HepG2 (cell line): ENCODE data around the gene SASS6.

Source experiments
- ATF3 ChIP-seq: sonication (generic); formaldehyde crosslinking; IDR thresholded peaks from 2 replicates; pipeline ENCODE4 v1.4.0; 2020; ENCODE audit warnings: missing genetic modification reagents
- CERS6 ChIP-seq: sonication (generic); formaldehyde crosslinking; IDR thresholded peaks from 2 replicates; pipeline ENCODE4 v1.5.0; 2020; ENCODE audit warnings: missing genetic modification reagents
- CREB1 ChIP-seq, 2 experiments: fragments of 450-650 bp in 1 of 2; IDR thresholded peaks; 2 replicates each; pipeline ENCODE4 v1.6.1; 2016 to 2017; ENCODE audit warnings: control low read depth in 1 of 2, mild to moderate bottlenecking in 1 of 2, missing compliant biosample characterization in 1 of 2, missing genetic modification characterization in 1 of 2
- CTCF ChIP-seq: sonication (generic); formaldehyde crosslinking; IDR thresholded peaks from 2 replicates; pipeline ENCODE4 v1.5.0; 2020; ENCODE audit warnings: mild to moderate bottlenecking, missing genetic modification reagents, moderate library complexity
- IRF9 ChIP-seq: sonication (generic); formaldehyde crosslinking; IDR thresholded peaks from 2 replicates; pipeline ENCODE4 v1.8.0; 2022; ENCODE audit warnings: missing genetic modification reagents, mild to moderate bottlenecking, borderline replicate concordance
- KDM4B ChIP-seq: sonication (generic); formaldehyde crosslinking; IDR thresholded peaks from 2 replicates; pipeline ENCODE4 v1.4.0; 2020; ENCODE audit warnings: missing genetic modification reagents
- RAD51 ChIP-seq: fragments of 450-650 bp; IDR thresholded peaks from 2 replicates; pipeline ENCODE4 v1.6.1; 2016; ENCODE audit warnings: borderline replicate concordance
- SRF ChIP-seq: IDR thresholded peaks from 2 replicates; pipeline ENCODE4 v1.6.1; 2011; ENCODE audit warnings: mild to moderate bottlenecking, low read depth, low read length, moderate library complexity
- U2AF2 ChIP-seq: fragments of 200-400 bp; formaldehyde crosslinking; IDR thresholded peaks from 2 replicates; pipeline ENCODE4 v1.6.1; 2017; ENCODE audit warnings: low read depth, mild to moderate bottlenecking, low read length
- YY1 ChIP-seq: IDR thresholded peaks from 2 replicates; pipeline ENCODE4 v1.6.1; 2011; ENCODE audit warnings: low read length, low read depth, moderate library complexity, mild to moderate bottlenecking; ENCODE audit not compliant: insufficient read depth, insufficient replicate concordance
- ZBTB20 ChIP-seq: sonication (generic); formaldehyde crosslinking; IDR thresholded peaks from 2 replicates; pipeline ENCODE4 v1.8.1; 2023; ENCODE audit warnings: missing genetic modification reagents, low read depth, mild to moderate bottlenecking, borderline replicate concordance
- ZNF407 ChIP-seq: sonication (generic); formaldehyde crosslinking; IDR thresholded peaks from one replicate; pipeline ENCODE4 v1.5.1; 2020; ENCODE audit warnings: mild to moderate bottlenecking, missing genetic modification reagents; ENCODE audit errors: not compliant biosample characterization
- TF ChIP-seq, protein P1 (sequence below): sonication (generic); formaldehyde crosslinking; IDR thresholded peaks from 2 replicates; pipeline ENCODE4 v1.8.1; 2022; ENCODE audit warnings: low read depth, mild to moderate bottlenecking, missing genetic modification reagents

DNA sequence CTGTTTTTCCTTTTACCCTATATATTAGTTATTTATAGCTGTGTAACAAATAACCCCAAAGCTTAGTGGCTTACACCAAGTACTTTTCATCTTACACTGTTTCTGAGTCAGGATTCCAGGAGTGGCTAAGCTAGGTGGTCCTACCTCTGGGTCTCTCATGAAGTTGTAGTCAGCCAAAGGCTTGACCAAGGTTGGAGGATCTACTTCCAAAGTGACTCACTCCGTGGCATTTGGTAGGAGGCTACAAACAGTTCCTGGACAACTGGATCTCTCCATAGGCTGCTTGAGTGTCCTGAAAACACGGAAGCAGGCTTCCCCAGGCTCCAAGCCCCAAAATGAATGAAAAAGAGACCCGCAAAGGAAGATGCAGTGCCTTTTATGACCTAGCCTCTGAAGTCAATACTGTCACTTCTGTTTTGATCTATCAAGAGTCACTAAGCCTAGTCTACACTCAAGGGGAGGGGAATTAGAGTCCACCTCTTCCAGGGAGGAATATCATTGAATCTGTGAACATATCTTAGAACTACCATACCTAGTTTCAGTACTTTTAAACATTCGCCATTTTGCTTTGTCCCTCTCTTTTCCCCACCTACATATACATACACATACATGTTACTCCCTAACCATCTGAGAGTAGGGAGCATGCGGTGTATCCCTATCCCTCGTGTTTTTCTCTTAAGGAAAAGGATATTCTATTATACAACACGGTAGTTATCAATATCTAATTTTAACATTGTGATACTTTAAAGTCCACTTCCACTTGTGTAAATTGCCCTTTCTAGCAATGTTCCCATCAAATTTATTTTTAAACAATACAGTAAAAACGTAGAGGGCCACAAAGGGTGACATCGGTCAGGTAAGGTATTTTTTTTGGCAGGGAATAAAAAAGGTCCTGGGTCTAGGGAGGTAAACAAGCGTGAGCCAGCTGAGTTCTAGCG, 95.7 kb downstream of the SASS6 start:
- no peak for TF ChIP-seq ZBTB20 (CRISPR knock-in tag)
- no peak for TF ChIP-seq ATF3
- TF ChIP-seq IRF9 (CRISPR knock-in tag) = no peak
- no peak for TF ChIP-seq SRF
- no peak for TF ChIP-seq KDM4B (CRISPR knock-in tag)
- no peak for TF ChIP-seq YY1
- TF ChIP-seq RAD51 = no peak
- TF ChIP-seq ZNF407 (CRISPR knock-in tag) = no peak
- TF ChIP-seq CREB1 (IDR thresholded peaks at IDR 0.05) = no peak
- no peak for TF ChIP-seq CREB1 (CRISPR knock-in tag; IDR thresholded peaks at IDR 0.05)
- no peak for TF ChIP-seq U2AF2
- no peak for TF ChIP-seq CTCF (CRISPR knock-in tag)
- TF ChIP-seq CERS6 (CRISPR knock-in tag) = no peak
- TF ChIP-seq, protein P1, sequence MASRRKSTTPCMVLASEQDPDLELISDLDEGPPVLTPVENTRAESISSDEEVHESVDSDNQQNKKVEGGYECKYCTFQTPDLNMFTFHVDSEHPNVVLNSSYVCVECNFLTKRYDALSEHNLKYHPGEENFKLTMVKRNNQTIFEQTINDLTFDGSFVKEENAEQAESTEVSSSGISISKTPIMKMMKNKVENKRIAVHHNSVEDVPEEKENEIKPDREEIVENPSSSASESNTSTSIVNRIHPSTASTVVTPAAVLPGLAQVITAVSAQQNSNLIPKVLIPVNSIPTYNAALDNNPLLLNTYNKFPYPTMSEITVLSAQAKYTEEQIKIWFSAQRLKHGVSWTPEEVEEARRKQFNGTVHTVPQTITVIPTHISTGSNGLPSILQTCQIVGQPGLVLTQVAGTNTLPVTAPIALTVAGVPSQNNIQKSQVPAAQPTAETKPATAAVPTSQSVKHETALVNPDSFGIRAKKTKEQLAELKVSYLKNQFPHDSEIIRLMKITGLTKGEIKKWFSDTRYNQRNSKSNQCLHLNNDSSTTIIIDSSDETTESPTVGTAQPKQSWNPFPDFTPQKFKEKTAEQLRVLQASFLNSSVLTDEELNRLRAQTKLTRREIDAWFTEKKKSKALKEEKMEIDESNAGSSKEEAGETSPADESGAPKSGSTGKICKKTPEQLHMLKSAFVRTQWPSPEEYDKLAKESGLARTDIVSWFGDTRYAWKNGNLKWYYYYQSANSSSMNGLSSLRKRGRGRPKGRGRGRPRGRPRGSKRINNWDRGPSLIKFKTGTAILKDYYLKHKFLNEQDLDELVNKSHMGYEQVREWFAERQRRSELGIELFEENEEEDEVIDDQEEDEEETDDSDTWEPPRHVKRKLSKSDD (CRISPR knock-in tag) = no peak
